ENCODE results near the gene RXRG. TPM values are rescaled to one million over a fixed set of nuclear protein-coding genes. Genes with fewer than 3 reads are reported as not detected.

Gene RXRG
- total RNA-seq, 1 donor from 2014 or later = 9.1 TPM

GRCh38 chr1:165355977-165356811, 88.7 kb downstream of the RXRG start, which contains the start of gene LMX1A:
LMX1A (minus strand) TSS chr1:165356715; CDS start chr1:165355559, 1,156 bp downstream.
- ATAC-seq (peak; percentile 28), DNase-seq (no peak)
- Histone ChIP-seq H3K4me1 (peaks cover 16% of the 10 kb centered on the region), H3K36me3 (no peaks in the 10 kb centered on the region), H3K9me3 (no peaks in the 10 kb centered on the region), H3K27me3 (peaks cover 93% of the 10 kb centered on the region), H3K27ac (no peak within 1 kb of the TSS), H3K4me3 (peak within 1 kb of the TSS; percentile 36)
- TF ChIP-seq, protein P1, sequence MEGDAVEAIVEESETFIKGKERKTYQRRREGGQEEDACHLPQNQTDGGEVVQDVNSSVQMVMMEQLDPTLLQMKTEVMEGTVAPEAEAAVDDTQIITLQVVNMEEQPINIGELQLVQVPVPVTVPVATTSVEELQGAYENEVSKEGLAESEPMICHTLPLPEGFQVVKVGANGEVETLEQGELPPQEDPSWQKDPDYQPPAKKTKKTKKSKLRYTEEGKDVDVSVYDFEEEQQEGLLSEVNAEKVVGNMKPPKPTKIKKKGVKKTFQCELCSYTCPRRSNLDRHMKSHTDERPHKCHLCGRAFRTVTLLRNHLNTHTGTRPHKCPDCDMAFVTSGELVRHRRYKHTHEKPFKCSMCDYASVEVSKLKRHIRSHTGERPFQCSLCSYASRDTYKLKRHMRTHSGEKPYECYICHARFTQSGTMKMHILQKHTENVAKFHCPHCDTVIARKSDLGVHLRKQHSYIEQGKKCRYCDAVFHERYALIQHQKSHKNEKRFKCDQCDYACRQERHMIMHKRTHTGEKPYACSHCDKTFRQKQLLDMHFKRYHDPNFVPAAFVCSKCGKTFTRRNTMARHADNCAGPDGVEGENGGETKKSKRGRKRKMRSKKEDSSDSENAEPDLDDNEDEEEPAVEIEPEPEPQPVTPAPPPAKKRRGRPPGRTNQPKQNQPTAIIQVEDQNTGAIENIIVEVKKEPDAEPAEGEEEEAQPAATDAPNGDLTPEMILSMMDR (IDR thresholded peaks at IDR 0.05) = no peak
- intact Hi-C loops (cut with DNase I) = no loop called here

GRCh38 chr1:165355139-165355976, 89.6 kb downstream of the RXRG start:
- no peak overlapping the region for H3K27ac ChIP-seq
- ATAC-seq = no peak

GRCh38 chr1:165354739-165355138, 90.2 kb downstream of the RXRG start:
- Histone ChIP-seq H3K36me3 (no peaks in the 10 kb centered on the region), H3K9me3 (no peaks in the 10 kb centered on the region), H3K27me3 (peaks cover 97% of the 10 kb centered on the region), H3K27ac (no peak overlapping the region), H3K4me3 (no peak overlapping the region), H3K4me1 (peaks cover 16% of the 10 kb centered on the region)
- intact Hi-C loops (cut with DNase I) = no loop called here
- ATAC-seq (no peak), DNase-seq (no peak)
- TF ChIP-seq, protein P1 (IDR thresholded peaks at IDR 0.05) = no peak

More at GRCh38 chr1:165355139-165355976, 89.6 kb downstream of the RXRG start:
- H3K9me3 ChIP-seq = no peaks in the 10 kb centered on the region
- no peaks in the 10 kb centered on the region for H3K36me3 ChIP-seq
- no peak for DNase-seq
- peaks cover 94% of the 10 kb centered on the region for H3K27me3 ChIP-seq
- TF ChIP-seq, protein P1 (IDR thresholded peaks at IDR 0.05) = no peak
- peak overlapping the region; percentile 36 for H3K4me3 ChIP-seq
- H3K4me1 ChIP-seq = peaks cover 16% of the 10 kb centered on the region
- intact Hi-C loops (cut with DNase I) = no loop called here

DNA sequence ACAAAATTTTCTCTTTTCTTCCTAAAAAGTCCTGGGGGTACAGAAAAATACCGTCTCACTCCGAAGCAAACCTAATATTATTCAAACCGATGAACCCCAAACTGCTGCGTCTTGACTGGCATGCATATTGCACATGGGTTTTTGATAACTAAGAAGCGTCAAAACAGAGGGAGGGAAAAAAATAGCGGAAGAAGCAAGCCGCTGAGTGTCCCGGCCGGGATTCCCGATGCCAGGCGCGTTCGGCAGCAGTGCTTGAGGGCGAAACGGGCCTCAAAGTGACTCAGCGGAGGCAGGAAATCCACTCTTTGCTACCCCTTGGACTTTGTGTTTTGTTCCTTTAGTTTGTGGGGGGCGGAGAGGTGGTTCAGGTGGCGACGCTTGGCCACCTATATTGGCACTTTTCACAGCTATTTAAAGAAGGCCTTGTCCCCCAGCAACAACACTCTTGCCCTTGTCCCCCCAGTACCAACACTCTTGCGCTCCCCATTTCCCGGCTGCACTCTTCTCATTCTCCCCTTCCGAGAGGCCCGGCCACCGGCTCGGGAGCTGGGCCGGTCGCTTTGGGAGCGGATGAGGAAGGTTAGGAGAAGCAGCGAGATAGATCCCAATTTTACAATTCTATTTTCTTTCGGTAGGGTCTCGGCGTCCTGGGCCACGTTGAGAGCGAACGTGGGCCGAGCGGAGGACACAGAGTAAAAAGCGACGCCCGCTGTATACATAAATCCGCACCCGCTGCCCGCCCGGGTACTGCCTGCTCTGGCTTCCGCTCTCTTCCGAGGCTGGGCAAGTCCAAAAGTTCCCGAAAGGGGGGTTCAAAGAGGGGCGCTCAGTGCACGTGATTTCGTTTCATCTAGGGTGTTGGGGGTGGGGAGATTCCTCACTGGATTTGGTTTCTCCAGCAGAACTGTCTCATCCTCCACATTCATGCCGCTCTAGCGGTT, 90.9 kb downstream of the RXRG start:
- Histone ChIP-seq H3K9me3 (no peaks in the 10 kb centered on the region), H3K4me3 (no peak overlapping the region), H3K27ac (no peak overlapping the region), H3K4me1 (peaks cover 16% of the 10 kb centered on the region), H3K36me3 (no peaks in the 10 kb centered on the region), H3K27me3 (peaks cover 97% of the 10 kb centered on the region)
- DNase-seq (no peak), ATAC-seq (no peak)
- intact Hi-C loops (cut with DNase I) = no loop called here
- TF ChIP-seq, protein P1 (IDR thresholded peaks at IDR 0.05) = no peak

All from upper lobe of right lung (tissue), 1 donor.